Calu3 (cell line): Measurements from ENCODE around the gene ADAMTSL2. TPM values are rescaled to one million over a fixed set of nuclear protein-coding genes. Genes with fewer than 3 reads are reported as not detected.

Source experiments
- BruUV-seq: library from RNA; stranded (reverse); fragments of 400-500 nt; replicated peaks from 2 replicates; lab custom pipeline; 2021; lab: Mats Ljungman, UMichigan
- CTCF ChIA-PET: fragments of 300-600 bp; sonication (Branson Sonifier 250); formaldehyde crosslinking; loops from one replicate; lab custom pipeline; 2022; ENCODE audit warnings: antibody characterized with exemption; lab: Charles Lee
- DNase-seq: peaks from one replicate; pipeline ENCODE4 v3.0.0; 2022
- H3K27ac Mint-ChIP-seq: one replicate; pipeline ENCODE4 v1.8.0; 2022; ENCODE audit warnings: mixed read lengths; ENCODE audit not compliant: unreplicated experiment
- H3K27me3 Mint-ChIP-seq: one replicate; pipeline ENCODE4 v1.8.0; 2022; ENCODE audit warnings: mixed read lengths; ENCODE audit not compliant: unreplicated experiment
- H3K36me3 Mint-ChIP-seq: one replicate; pipeline ENCODE4 v1.8.0; 2022; ENCODE audit warnings: mild to moderate bottlenecking, moderate library complexity, mixed read lengths; ENCODE audit not compliant: insufficient read depth, unreplicated experiment
- H3K4me1 Mint-ChIP-seq: one replicate; pipeline ENCODE4 v1.8.0; 2022; ENCODE audit warnings: mild to moderate bottlenecking, low read depth, mixed read lengths; ENCODE audit not compliant: unreplicated experiment
- H3K4me3 Mint-ChIP-seq: one replicate; pipeline ENCODE4 v1.8.0; 2022; ENCODE audit warnings: mild to moderate bottlenecking, low read depth, moderate library complexity, mixed read lengths; ENCODE audit not compliant: unreplicated experiment
- H3K9me3 Mint-ChIP-seq: one replicate; pipeline ENCODE4 v1.8.0; 2022; ENCODE audit warnings: low read depth, mixed read lengths; ENCODE audit not compliant: unreplicated experiment
- CTCF ChIP-seq: fragments of 200-600 bp; IDR thresholded peaks from one replicate; pipeline ENCODE4 v1.8.0; 2022; ENCODE audit warnings: antibody characterized with exemption; ENCODE audit not compliant: unreplicated experiment
- intact Hi-C: fragments of 100-400 bp; cut with micrococcal nuclease; formaldehyde crosslinking; loops from one replicate; pipeline ENCODE4 v1.10.0; 2022; ENCODE audit not compliant: unreplicated experiment
- total RNA-seq: library from RNA; stranded (reverse); gene quantifications from 2 replicates; pipeline ENCODE4 v1.2.3, GENCODE V29; 2022

ADAMTSL2 gene
- total RNA-seq, 1 experiment from 2014 or later = 0.14 TPM

- no peaks in the 10 kb centered on the region for H3K36me3 Mint-ChIP-seq
- H3K27me3 Mint-ChIP-seq = peaks cover 68% of the 10 kb centered on the region
- no peak overlapping the region for H3K4me3 Mint-ChIP-seq
- intact Hi-C loops = no loop called here
- DNase-seq = no peak
- peaks cover 4% of the 10 kb centered on the region for H3K9me3 Mint-ChIP-seq
- no peaks in the 10 kb centered on the region for H3K4me1 Mint-ChIP-seq
- no peak overlapping the region for H3K27ac Mint-ChIP-seq
- CTCF ChIA-PET = no interaction called here
- TF ChIP-seq CTCF = no peak
- BruUV-seq = no TSS peak
Measured at GRCh38 chr9:133595910-133596309, 61.4 kb downstream of the ADAMTSL2 start.

- peaks cover 4% of the 10 kb centered on the region for H3K9me3 Mint-ChIP-seq
- intact Hi-C loops = no loop called here
- H3K4me1 Mint-ChIP-seq = no peaks in the 10 kb centered on the region
- no peak overlapping the region for H3K4me3 Mint-ChIP-seq
- no peak for DNase-seq
- no TSS peak for BruUV-seq
- TF ChIP-seq CTCF = no peak
- H3K27ac Mint-ChIP-seq = no peak overlapping the region
- CTCF ChIA-PET = no interaction called here
- no peaks in the 10 kb centered on the region for H3K36me3 Mint-ChIP-seq
- peaks cover 58% of the 10 kb centered on the region for H3K27me3 Mint-ChIP-seq
Measured at GRCh38 chr9:133597316-133597957, 62.9 kb downstream of the ADAMTSL2 start.

GRCh38 chr9:133598978-133599377 is 64.5 kb downstream of the ADAMTSL2 start:
- CTCF ChIA-PET = no interaction called here
- Mint-ChIP-seq H3K4me3 (no peak overlapping the region), H3K27me3 (peaks cover 57% of the 10 kb centered on the region), H3K9me3 (peaks cover 4% of the 10 kb centered on the region), H3K36me3 (no peaks in the 10 kb centered on the region), H3K4me1 (no peaks in the 10 kb centered on the region), H3K27ac (no peak overlapping the region)
- no peak for TF ChIP-seq CTCF
- no peak for DNase-seq
- intact Hi-C loops = no loop called here
- no TSS peak for BruUV-seq

GRCh38 chr9:133599470-133600173 is 65.1 kb downstream of the ADAMTSL2 start:
- no peak for DNase-seq
- H3K4me1 Mint-ChIP-seq = no peaks in the 10 kb centered on the region
- CTCF ChIA-PET = no interaction called here
- H3K9me3 Mint-ChIP-seq = peaks cover 4% of the 10 kb centered on the region
- H3K36me3 Mint-ChIP-seq = no peaks in the 10 kb centered on the region
- intact Hi-C loops = no loop called here
- no peak overlapping the region for H3K27ac Mint-ChIP-seq
- BruUV-seq = no TSS peak
- no peak for TF ChIP-seq CTCF
- peaks cover 57% of the 10 kb centered on the region for H3K27me3 Mint-ChIP-seq
- no peak overlapping the region for H3K4me3 Mint-ChIP-seq
